ENCODE results near the gene MTR. TPM values are rescaled to one million over a fixed set of nuclear protein-coding genes. Genes with fewer than 3 reads are reported as not detected.

MTR gene
- total RNA-seq, 2 experiments from 2014 or later, result 35.2 to 37.0 TPM

- H3K4me3 Mint-ChIP-seq, result no peak overlapping the region
- H3K9me3 ChIP-seq (ENCODE audit: control insufficient read depth in 1 of 2, insufficient read depth in 1 of 2, low read length in 2 of 2), result no peaks in the 10 kb centered on the region
- no peaks in the 10 kb centered on the region for H3K9me3 Mint-ChIP-seq
- H3K27ac ChIP-seq (ENCODE audit: low read depth in 1 of 2, low read length in 2 of 2), result no peak overlapping the region
- ChIA-PET POLR2A (no interaction called here), CTCF (interaction anchor here (1.9 kb wide), 1 partner anchor 11 kb away, joined by 6 read pairs; no protein-coding TSS in a partner anchor)
- intact Hi-C loops (cut with DNase I, micrococcal nuclease), result no loop called here
- H3K27me3 ChIP-seq (ENCODE audit: control insufficient read depth in 1 of 2, insufficient read depth in 2 of 2, low read length in 2 of 2), result peaks cover 4 to 7% of the 10 kb centered on the region in 2 experiments
- peaks cover 37% of the 10 kb centered on the region for H3K27me3 Mint-ChIP-seq
- no peaks in the 10 kb centered on the region for H3K36me3 ChIP-seq (ENCODE audit: insufficient read depth, low read length)
- H3K4me1 Mint-ChIP-seq (ENCODE audit: low read depth), result no peaks in the 10 kb centered on the region
- no peak for ATAC-seq (ENCODE audit: poor library complexity)
- no peaks in the 10 kb centered on the region for H3K4me1 ChIP-seq (ENCODE audit: insufficient read depth, low read length)
- no peaks in the 10 kb centered on the region for H3K36me3 Mint-ChIP-seq (ENCODE audit: low read depth)
- TF ChIP-seq CTCF (IDR thresholded peaks at IDR 0.05), result no peak
- no peak overlapping the region for H3K27ac Mint-ChIP-seq
- no peak for DNase-seq
- no peak overlapping the region for H3K4me3 ChIP-seq (ENCODE audit: low read length)
These were observed 46.7 kb upstream of the MTR start for GRCh38 chr1:236748268-236748870.

GRCh38 chr1:236750928-236751327 lies 44.2 kb upstream of the MTR start:
- ATAC-seq (ENCODE audit: poor library complexity) (no peak), DNase-seq (no peak)
- H3K27me3 Mint-ChIP-seq, result peaks cover 37% of the 10 kb centered on the region
- H3K4me3 Mint-ChIP-seq, result no peak overlapping the region
- TF ChIP-seq CTCF (IDR thresholded peaks at IDR 0.05), result no peak
- Histone ChIP-seq H3K4me3 (ENCODE audit: low read length) (no peak overlapping the region), H3K9me3 (ENCODE audit: control insufficient read depth in 1 of 2, insufficient read depth in 1 of 2, low read length in 2 of 2) (no peaks in the 10 kb centered on the region), H3K27ac (ENCODE audit: low read depth in 1 of 2, low read length in 2 of 2) (no peak overlapping the region), H3K4me1 (ENCODE audit: insufficient read depth, low read length) (no peaks in the 10 kb centered on the region), H3K27me3 (ENCODE audit: control insufficient read depth in 1 of 2, insufficient read depth in 2 of 2, low read length in 2 of 2) (peaks cover 7% of the 10 kb centered on the region in 2 experiments), H3K36me3 (ENCODE audit: insufficient read depth, low read length) (no peaks in the 10 kb centered on the region)
- H3K4me1 Mint-ChIP-seq (ENCODE audit: low read depth), result no peaks in the 10 kb centered on the region
- POLR2A ChIA-PET, result no interaction called here
- CTCF ChIA-PET, result no interaction called here
- H3K9me3 Mint-ChIP-seq, result no peaks in the 10 kb centered on the region
- intact Hi-C loops (cut with DNase I, micrococcal nuclease), result no loop called here
- H3K36me3 Mint-ChIP-seq (ENCODE audit: low read depth), result no peaks in the 10 kb centered on the region
- no peak overlapping the region for H3K27ac Mint-ChIP-seq

GRCh38 chr1:236751385-236751784 lies 43.7 kb upstream of the MTR start:
- Histone ChIP-seq H3K4me1 (ENCODE audit: insufficient read depth, low read length) (no peaks in the 10 kb centered on the region), H3K4me3 (ENCODE audit: low read length) (no peak overlapping the region), H3K9me3 (ENCODE audit: control insufficient read depth in 1 of 2, insufficient read depth in 1 of 2, low read length in 2 of 2) (no peaks in the 10 kb centered on the region), H3K27me3 (ENCODE audit: control insufficient read depth in 1 of 2, insufficient read depth in 2 of 2, low read length in 2 of 2) (peaks cover 7% of the 10 kb centered on the region in 2 experiments), H3K36me3 (ENCODE audit: insufficient read depth, low read length) (no peaks in the 10 kb centered on the region), H3K27ac (ENCODE audit: low read depth in 1 of 2, low read length in 2 of 2) (no peak overlapping the region)
- ChIA-PET CTCF (no interaction called here), POLR2A (no interaction called here)
- ATAC-seq (ENCODE audit: poor library complexity) (no peak), DNase-seq (no peak)
- Mint-ChIP-seq H3K4me3 (no peak overlapping the region), H3K36me3 (ENCODE audit: low read depth) (no peaks in the 10 kb centered on the region), H3K27me3 (peaks cover 35% of the 10 kb centered on the region), H3K9me3 (no peaks in the 10 kb centered on the region), H3K4me1 (ENCODE audit: low read depth) (no peaks in the 10 kb centered on the region), H3K27ac (no peak overlapping the region)
- intact Hi-C loops (cut with DNase I, micrococcal nuclease), result no loop called here
- TF ChIP-seq CTCF (IDR thresholded peaks at IDR 0.05), result no peak

All from CD4-positive, alpha-beta T cell (primary cell).